Neural cell (in vitro differentiated cells): Measurements from ENCODE around the gene OR10H5.

ENCODE experiments used
- EP300 ChIP-seq: fragments of 450-650 bp; conservative IDR thresholded peaks from 2 replicates; pipeline ENCODE4 v1.6.1; 2014; ENCODE audit warnings: antibody characterized with exemption, mild to moderate bottlenecking, moderate library complexity; ENCODE audit not compliant: poor library complexity, severe bottlenecking
- EZH2 ChIP-seq: fragments of 200-600, 300-800 bp; shearing (Covaris generic), sonication (generic); IDR thresholded peaks from 2 replicates; pipeline ENCODE4 v1.6.1; 2014; ENCODE audit warnings: antibody characterized with exemption, low read length, borderline replicate concordance, mild to moderate bottlenecking; ENCODE audit not compliant: insufficient read depth, poor library complexity, severe bottlenecking
- MXI1 ChIP-seq: fragments of 450-650 bp; conservative IDR thresholded peaks from 2 replicates; pipeline ENCODE4 v1.6.1; 2014; ENCODE audit warnings: antibody characterized with exemption, mild to moderate bottlenecking; ENCODE audit not compliant: poor library complexity, severe bottlenecking
- POLR2AphosphoS5 ChIP-seq: IDR thresholded peaks from 2 replicates; pipeline ENCODE4 v1.6.1; 2012
- RAD21 ChIP-seq: fragments of 450-650 bp; conservative IDR thresholded peaks from 2 replicates; pipeline ENCODE4 v1.6.1; 2014; ENCODE audit warnings: antibody characterized with exemption, mild to moderate bottlenecking, moderate library complexity
- SMC3 ChIP-seq: fragments of 450-650 bp; conservative IDR thresholded peaks from 2 replicates; pipeline ENCODE4 v1.6.1; 2014; ENCODE audit warnings: antibody characterized with exemption, mild to moderate bottlenecking, moderate library complexity; ENCODE audit not compliant: poor library complexity
- TAF1 ChIP-seq: IDR thresholded peaks from 2 replicates; pipeline ENCODE4 v1.6.1; 2012; ENCODE audit warnings: low read depth
- TF ChIP-seq, protein P1 (sequence below): fragments of 450-650 bp; IDR thresholded peaks from 2 replicates; pipeline ENCODE4 v1.5.1; 2014; ENCODE audit warnings: antibody characterized with exemption, mild to moderate bottlenecking, moderate library complexity; ENCODE audit not compliant: poor library complexity, severe bottlenecking
- TF ChIP-seq, protein P2 (sequence below): IDR thresholded peaks from 2 replicates; pipeline ENCODE4 v1.6.1; 2012; ENCODE audit warnings: borderline replicate concordance

DNA sequence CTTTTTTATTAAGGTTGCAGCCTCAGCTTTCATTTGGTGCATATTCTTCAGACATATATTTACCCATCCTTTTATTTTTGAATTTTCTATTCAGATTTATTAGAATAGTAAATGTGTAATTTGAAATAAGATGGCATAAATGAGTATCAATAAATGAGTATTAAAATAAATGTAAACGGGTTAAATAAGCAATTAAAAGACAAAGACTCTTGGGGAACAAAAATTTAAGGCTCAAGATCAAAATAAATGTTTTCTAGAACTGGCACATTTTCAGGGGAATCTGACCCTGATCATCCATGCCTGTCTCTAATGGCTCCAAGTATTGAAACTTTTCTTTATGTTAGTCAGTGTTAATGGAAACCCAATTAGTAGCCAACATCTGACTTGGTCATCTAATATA, 46.7 kb upstream of the OR10H5 start:
- TF ChIP-seq SMC3 (no peak), EZH2 (no peak), MXI1 (no peak), POLR2AphosphoS5 (no peak), EP300 (no peak), TAF1 (no peak), RAD21 (no peak)
- TF ChIP-seq, protein P1, sequence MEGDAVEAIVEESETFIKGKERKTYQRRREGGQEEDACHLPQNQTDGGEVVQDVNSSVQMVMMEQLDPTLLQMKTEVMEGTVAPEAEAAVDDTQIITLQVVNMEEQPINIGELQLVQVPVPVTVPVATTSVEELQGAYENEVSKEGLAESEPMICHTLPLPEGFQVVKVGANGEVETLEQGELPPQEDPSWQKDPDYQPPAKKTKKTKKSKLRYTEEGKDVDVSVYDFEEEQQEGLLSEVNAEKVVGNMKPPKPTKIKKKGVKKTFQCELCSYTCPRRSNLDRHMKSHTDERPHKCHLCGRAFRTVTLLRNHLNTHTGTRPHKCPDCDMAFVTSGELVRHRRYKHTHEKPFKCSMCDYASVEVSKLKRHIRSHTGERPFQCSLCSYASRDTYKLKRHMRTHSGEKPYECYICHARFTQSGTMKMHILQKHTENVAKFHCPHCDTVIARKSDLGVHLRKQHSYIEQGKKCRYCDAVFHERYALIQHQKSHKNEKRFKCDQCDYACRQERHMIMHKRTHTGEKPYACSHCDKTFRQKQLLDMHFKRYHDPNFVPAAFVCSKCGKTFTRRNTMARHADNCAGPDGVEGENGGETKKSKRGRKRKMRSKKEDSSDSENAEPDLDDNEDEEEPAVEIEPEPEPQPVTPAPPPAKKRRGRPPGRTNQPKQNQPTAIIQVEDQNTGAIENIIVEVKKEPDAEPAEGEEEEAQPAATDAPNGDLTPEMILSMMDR: no peak
- TF ChIP-seq, protein P2, sequence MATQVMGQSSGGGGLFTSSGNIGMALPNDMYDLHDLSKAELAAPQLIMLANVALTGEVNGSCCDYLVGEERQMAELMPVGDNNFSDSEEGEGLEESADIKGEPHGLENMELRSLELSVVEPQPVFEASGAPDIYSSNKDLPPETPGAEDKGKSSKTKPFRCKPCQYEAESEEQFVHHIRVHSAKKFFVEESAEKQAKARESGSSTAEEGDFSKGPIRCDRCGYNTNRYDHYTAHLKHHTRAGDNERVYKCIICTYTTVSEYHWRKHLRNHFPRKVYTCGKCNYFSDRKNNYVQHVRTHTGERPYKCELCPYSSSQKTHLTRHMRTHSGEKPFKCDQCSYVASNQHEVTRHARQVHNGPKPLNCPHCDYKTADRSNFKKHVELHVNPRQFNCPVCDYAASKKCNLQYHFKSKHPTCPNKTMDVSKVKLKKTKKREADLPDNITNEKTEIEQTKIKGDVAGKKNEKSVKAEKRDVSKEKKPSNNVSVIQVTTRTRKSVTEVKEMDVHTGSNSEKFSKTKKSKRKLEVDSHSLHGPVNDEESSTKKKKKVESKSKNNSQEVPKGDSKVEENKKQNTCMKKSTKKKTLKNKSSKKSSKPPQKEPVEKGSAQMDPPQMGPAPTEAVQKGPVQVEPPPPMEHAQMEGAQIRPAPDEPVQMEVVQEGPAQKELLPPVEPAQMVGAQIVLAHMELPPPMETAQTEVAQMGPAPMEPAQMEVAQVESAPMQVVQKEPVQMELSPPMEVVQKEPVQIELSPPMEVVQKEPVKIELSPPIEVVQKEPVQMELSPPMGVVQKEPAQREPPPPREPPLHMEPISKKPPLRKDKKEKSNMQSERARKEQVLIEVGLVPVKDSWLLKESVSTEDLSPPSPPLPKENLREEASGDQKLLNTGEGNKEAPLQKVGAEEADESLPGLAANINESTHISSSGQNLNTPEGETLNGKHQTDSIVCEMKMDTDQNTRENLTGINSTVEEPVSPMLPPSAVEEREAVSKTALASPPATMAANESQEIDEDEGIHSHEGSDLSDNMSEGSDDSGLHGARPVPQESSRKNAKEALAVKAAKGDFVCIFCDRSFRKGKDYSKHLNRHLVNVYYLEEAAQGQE: no peak
